NCI-H1105 treated with DMSO at 0.1 percent for 48 hours (cell line): ENCODE measurements around the gene DUSP21.
"Not testable (repeated sequence)": the region's sequence is repeated elsewhere in the genome, so short reads cannot be mapped to it uniquely, and the experiment has no call there.

Source experiments
- DNase-seq: peaks from one replicate; lab custom pipeline; 2025; lab: John Stamatoyannopoulos, UW

The DUSP21 gene

GRCh38 chrX:44843753-44844152, at the start of gene DUSP21:
DUSP21 (plus strand) TSS chrX:44844021; CDS start chrX:44844133, 112 bp downstream.
- DNase-seq, result no peak

GRCh38 chrX:44795945-44796450, 47.8 kb upstream of the DUSP21 start:
- DNase-seq, result no peak

DNA sequence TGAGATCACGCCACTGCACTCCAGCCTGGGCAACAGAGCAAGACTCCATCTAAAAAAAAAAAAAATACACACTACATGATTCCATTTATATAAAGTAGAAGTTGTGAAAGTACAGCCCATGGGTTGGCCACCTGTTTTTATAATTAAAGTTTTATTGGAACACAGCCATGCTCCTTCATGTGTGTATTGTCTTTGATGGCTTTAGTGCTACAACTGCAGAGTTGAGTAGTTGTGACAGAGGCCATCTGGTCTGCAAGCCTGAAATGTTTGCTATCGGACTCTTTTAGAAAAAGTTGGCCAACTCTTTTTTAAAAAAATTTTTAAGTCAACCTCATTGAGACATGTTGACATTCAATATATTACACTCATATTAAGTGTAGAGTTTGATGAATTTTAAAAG, 41.2 kb upstream of the DUSP21 start:
- no peak for DNase-seq

DNA sequence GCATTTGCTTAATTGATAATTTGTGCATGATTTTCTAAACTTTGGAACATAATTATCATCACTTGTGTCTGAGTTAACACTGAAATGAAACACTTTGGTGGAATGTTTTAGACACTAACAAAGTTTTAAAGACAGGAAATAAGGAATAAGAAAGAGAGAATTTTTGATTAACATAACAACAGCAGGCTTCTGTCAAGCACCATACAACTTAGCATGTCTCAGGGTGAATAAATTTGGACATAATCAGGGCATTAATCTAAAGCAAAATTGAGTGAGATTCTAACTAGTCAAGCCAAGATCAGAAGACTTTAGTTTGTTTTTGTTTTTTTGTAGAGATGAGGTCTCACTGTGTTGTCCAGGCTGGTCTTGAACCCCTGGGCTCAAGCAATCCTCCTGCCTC, 28.1 kb upstream of the DUSP21 start:
- no peak for DNase-seq

- DNase-seq, result no peak
Measured at GRCh38 chrX:44816367-44816766, 27.5 kb upstream of the DUSP21 start.

DNA sequence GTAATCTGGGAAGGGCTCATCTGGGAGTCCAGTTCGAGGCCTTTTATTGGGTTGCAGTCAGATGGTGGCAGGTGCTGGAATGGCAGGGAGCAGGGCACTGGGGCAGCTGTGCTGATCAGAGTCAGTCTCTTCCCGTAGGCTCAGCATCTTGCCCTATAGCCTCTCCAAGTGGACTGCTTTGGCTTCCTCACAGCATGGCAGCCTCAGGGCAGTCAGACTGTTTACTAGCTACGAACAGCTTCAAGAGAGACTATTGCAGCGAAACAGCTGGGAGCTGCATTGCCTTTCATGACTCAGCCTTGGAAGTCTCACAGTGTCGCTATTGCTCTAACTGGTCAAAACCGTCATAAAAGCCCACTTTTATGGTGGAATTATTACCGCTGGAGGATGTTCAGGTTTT, 26.8 kb upstream of the DUSP21 start:
- DNase-seq, result no peak

DNA sequence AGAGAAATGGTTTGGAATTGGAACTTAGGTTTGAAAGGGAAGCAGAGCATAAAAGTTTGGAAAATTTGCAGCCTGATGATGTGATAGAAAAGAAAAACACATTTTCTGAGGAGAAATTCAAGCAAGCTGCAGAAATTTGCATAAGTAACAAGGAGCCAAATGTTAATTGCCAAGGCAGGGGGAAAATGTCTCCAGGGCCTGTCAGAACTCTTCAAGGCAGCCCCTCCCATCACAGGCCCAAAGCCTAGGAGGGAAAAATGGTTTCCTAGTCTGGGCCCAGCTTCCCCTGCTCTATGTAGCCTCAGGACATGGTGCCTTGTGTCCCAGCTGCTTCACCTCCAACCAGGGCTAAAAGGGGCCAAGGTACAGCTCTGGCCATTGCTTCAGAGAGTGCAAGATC, 21.2 kb upstream of the DUSP21 start:
- DNase-seq, result no peak

GRCh38 chrX:44823193-44823592, 20.6 kb upstream of the DUSP21 start:
- not testable (repeated sequence) for DNase-seq

- DNase-seq, result no peak
Measured at GRCh38 chrX:44828008-44828605, 15.7 kb upstream of the DUSP21 start.

DNA sequence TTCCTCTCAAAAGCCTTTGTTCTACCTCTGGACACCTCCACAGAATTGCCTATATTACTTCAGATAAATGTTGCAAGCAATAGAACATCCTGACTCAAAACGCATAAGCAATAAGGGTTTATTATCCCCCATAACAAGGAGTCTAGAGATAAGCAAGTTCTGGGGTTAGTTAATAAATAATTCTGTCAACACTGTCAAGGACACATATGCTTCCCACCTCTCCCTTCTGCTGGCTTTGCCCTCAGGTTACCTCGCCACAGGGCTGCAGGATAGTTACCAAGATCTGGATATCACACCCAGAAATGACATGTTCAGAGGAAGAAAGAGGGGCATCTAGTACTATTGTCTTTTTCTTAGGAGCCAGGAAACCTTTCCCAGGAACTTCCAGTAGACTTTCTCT, 14.0 kb upstream of the DUSP21 start:
- no peak for DNase-seq

- DNase-seq, result no peak
Measured at GRCh38 chrX:44842550-44843317, 1.1 kb upstream of the DUSP21 start.

GRCh38 chrX:44843318-44843702, 511 bp upstream of the DUSP21 start:
- no peak for DNase-seq

DNA sequence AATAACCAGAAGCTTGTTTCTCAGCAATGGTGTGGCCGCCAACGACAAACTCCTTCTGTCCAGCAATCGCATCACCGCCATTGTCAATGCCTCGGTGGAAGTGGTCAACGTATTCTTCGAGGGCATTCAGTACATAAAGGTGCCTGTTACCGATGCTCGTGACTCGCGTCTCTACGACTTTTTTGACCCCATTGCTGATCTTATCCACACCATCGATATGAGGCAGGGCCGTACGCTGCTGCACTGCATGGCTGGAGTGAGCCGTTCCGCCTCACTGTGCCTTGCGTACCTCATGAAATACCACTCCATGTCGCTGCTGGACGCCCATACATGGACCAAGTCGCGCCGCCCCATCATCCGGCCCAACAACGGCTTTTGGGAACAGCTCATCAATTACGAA, 383 bp downstream of the DUSP21 start:
- no peak for DNase-seq

DNA sequence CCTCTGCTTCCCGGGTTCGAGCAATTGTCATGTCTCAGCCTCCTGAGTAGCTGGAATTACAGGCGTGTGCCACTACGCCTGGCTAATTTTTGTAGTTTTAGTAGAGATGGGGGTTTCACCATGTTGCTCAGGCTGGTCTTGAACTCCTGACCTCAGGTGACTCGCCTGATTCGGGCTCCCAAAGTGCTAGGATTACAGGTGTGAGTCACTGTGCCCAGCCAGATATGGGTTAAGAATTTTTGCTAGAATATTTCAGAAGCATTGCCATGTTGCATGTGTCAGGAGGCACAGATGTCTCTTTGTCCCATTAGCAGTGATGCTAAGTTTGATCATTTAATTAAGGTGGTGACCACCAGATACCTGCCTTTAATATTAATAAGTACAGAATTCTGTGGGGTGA, 7.1 kb downstream of the DUSP21 start:
- not testable (repeated sequence) for DNase-seq

DNA sequence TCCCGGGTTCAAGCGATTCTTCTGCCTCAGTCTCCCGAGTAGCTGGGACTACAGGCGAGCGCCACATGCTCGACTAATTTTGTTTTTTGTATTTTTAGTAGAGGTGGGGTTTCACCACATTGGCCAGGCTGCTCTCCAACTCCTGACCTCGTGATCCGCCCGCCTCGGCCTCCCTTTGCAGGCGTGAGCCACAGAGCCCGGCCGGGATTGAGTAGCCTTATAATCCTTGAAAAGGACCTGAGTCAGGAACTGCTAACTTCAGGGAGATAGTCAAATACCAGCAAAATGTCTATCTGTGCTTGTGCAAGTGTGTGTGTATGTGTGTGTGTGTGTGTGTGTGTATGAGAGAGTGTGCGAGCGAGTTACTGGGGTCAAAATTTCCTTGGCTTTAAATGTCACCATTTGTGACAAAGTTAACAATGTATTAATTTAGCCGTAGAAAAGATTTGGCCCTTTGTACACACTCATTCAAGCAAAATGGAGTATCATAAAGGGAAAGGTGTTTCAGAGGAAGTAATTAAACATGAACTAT, 27.4 kb downstream of the DUSP21 start:
- no peak for DNase-seq

GRCh38 chrX:44871931-44872820, 28.4 kb downstream of the DUSP21 start:
- DNase-seq, result peak; percentile 39

GRCh38 chrX:44872821-44873414, 29.1 kb downstream of the DUSP21 start, which contains the start of gene KDM6A:
KDM6A (plus strand) TSS chrX:44873188; CDS start chrX:44873552, 364 bp downstream.
- DNase-seq, result peak; percentile 94

GRCh38 chrX:44873415-44874276, 29.8 kb downstream of the DUSP21 start:
- peak; percentile 22 for DNase-seq

DNA sequence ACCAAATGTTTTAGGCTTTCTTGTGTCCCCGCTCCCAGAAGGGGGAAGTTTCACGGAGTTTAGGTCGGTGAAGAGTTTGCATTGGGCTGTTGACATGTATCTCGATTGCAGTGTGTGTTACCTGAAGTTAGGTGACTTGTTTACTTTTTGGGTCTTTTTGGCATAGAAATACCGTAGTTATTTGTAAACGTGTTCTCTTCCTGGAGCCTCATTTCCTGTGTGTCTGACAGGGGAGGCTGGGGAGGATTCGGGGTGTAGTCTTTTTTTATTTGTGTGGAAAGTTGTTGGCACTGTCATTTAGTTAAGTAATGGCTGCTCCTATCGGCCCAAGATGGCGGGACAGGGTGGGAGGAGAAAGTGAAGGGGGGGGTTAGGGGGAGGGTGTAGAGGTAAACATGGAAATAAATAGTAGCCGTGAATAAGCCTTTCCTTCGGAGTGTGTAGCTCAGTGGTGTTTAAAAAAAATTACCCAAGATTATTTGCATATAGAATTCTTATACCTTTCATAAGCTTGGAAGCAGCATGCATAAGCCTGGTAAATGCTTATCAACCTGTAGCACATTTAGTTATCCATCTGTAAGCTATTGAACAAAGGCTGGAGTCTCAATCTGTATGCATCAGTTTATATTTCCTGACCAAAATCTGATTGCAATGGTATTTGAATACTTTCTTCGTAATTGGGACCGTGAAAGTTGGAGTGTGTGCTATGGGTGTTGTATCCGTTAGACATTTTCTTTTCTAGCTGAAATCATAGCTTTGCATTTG, 30.8 kb downstream of the DUSP21 start:
- peak; percentile 27 for DNase-seq

GRCh38 chrX:44875185-44875489, 31.3 kb downstream of the DUSP21 start:
- DNase-seq, result no peak
